NT2/D1 (cell line): ENCODE data around the gene GINS3.

Experiments used
- DNase-seq: peaks from one replicate; pipeline ENCODE4 v3.0.0-alpha.2; 2011; ENCODE audit warnings: low read depth, low spot score
- H3K27me3 ChIP-seq: 2 replicates; pipeline ENCODE4 v1.6.0; 2011; ENCODE audit warnings: mild to moderate bottlenecking; ENCODE audit not compliant: insufficient read length, insufficient read depth
- H3K36me3 ChIP-seq: 2 replicates; pipeline ENCODE4 v1.6.1; 2011; ENCODE audit warnings: mild to moderate bottlenecking, low read length, mixed read lengths; ENCODE audit not compliant: insufficient read depth, insufficient read length
- H3K4me1 ChIP-seq: 2 replicates; pipeline ENCODE4 v1.5.1; 2011; ENCODE audit not compliant: insufficient read depth, insufficient read length
- H3K4me3 ChIP-seq: 2 replicates; pipeline ENCODE4 v1.5.1; 2011; ENCODE audit warnings: low read depth; ENCODE audit not compliant: insufficient read length
- H3K9ac ChIP-seq: 2 replicates; pipeline ENCODE4 v1.6.0; 2011; ENCODE audit warnings: low read depth; ENCODE audit not compliant: insufficient read length
- H3K9me3 ChIP-seq: 2 replicates; pipeline ENCODE4 v1.5.1; 2011; ENCODE audit warnings: mild to moderate bottlenecking, low read length; ENCODE audit not compliant: insufficient read depth
- SUZ12 ChIP-seq: IDR thresholded peaks from 2 replicates; pipeline ENCODE4 v1.6.1; 2011; ENCODE audit not compliant: insufficient read length, insufficient read depth; ENCODE audit errors: extremely low read depth
- YY1 ChIP-seq: IDR thresholded peaks from 2 replicates; pipeline ENCODE4 v1.6.1; 2011; ENCODE audit not compliant: insufficient read length, insufficient read depth
- ZNF274 ChIP-seq: IDR thresholded peaks from 2 replicates; pipeline ENCODE4 v1.6.1; 2011; ENCODE audit warnings: mild to moderate bottlenecking, low read depth, low read length

Gene GINS3

GRCh38 chr16:58418026-58418425, 25.8 kb downstream of the GINS3 start:
- TF ChIP-seq ZNF274 = no peak
- no peak for TF ChIP-seq SUZ12
- TF ChIP-seq YY1 = no peak
- no peak for DNase-seq
- no peaks in the 10 kb centered on the region for H3K9me3 ChIP-seq
- no peaks in the 10 kb centered on the region for H3K36me3 ChIP-seq
- peaks cover 6% of the 10 kb centered on the region for H3K4me1 ChIP-seq
- H3K9ac ChIP-seq = no peak overlapping the region
- no peak overlapping the region for H3K4me3 ChIP-seq
- no peaks in the 10 kb centered on the region for H3K27me3 ChIP-seq

GRCh38 chr16:58418601-58419000, 26.3 kb downstream of the GINS3 start:
- TF ChIP-seq SUZ12 = no peak
- DNase-seq = no peak
- Histone ChIP-seq H3K36me3 (no peaks in the 10 kb centered on the region), H3K27me3 (no peaks in the 10 kb centered on the region), H3K9ac (no peak overlapping the region), H3K4me1 (peaks cover 6% of the 10 kb centered on the region), H3K4me3 (no peak overlapping the region), H3K9me3 (no peaks in the 10 kb centered on the region)

GRCh38 chr16:58419241-58419990, 27.1 kb downstream of the GINS3 start:
- Histone ChIP-seq H3K9ac (peak overlapping the region; percentile 4), H3K36me3 (no peaks in the 10 kb centered on the region), H3K4me1 (peaks cover 6% of the 10 kb centered on the region), H3K9me3 (no peaks in the 10 kb centered on the region), H3K4me3 (no peak overlapping the region), H3K27me3 (no peaks in the 10 kb centered on the region)
- peak; percentile 32 for DNase-seq
- no peak for TF ChIP-seq YY1
- no peak for TF ChIP-seq ZNF274
- no peak for TF ChIP-seq SUZ12

GRCh38 chr16:58421059-58421458, 28.8 kb downstream of the GINS3 start:
- H3K9me3 ChIP-seq = no peaks in the 10 kb centered on the region
- H3K36me3 ChIP-seq = no peaks in the 10 kb centered on the region
- DNase-seq = no peak
- no peak overlapping the region for H3K9ac ChIP-seq
- no peak overlapping the region for H3K4me3 ChIP-seq
- no peaks in the 10 kb centered on the region for H3K27me3 ChIP-seq
- H3K4me1 ChIP-seq = peaks cover 6% of the 10 kb centered on the region
- TF ChIP-seq ZNF274 (no peak), YY1 (no peak), SUZ12 (no peak)

GRCh38 chr16:58421529-58421928, 29.3 kb downstream of the GINS3 start:
- no peak for DNase-seq
- TF ChIP-seq ZNF274 (no peak), YY1 (no peak), SUZ12 (no peak)

GRCh38 chr16:58422809-58423208, 30.5 kb downstream of the GINS3 start:
- Histone ChIP-seq H3K4me1 (peaks cover 6% of the 10 kb centered on the region), H3K9ac (no peak overlapping the region), H3K27me3 (no peaks in the 10 kb centered on the region), H3K9me3 (no peaks in the 10 kb centered on the region), H3K4me3 (no peak overlapping the region), H3K36me3 (no peaks in the 10 kb centered on the region)
- no peak for TF ChIP-seq ZNF274
- no peak for TF ChIP-seq YY1
- TF ChIP-seq SUZ12 = no peak
- no peak for DNase-seq

More at GRCh38 chr16:58421529-58421928, 29.3 kb downstream of the GINS3 start:
- H3K4me1 ChIP-seq = peaks cover 6% of the 10 kb centered on the region
- H3K36me3 ChIP-seq = no peaks in the 10 kb centered on the region
- H3K4me3 ChIP-seq = no peak overlapping the region
- no peaks in the 10 kb centered on the region for H3K9me3 ChIP-seq
- no peaks in the 10 kb centered on the region for H3K27me3 ChIP-seq
- H3K9ac ChIP-seq = no peak overlapping the region

- Histone ChIP-seq H3K9me3 (no peaks in the 10 kb centered on the region), H3K9ac (no peak overlapping the region), H3K4me1 (no peaks in the 10 kb centered on the region), H3K36me3 (no peaks in the 10 kb centered on the region), H3K4me3 (no peak overlapping the region), H3K27me3 (no peaks in the 10 kb centered on the region)
- DNase-seq = no peak
- TF ChIP-seq ZNF274 (no peak), YY1 (no peak), SUZ12 (no peak)
Measured at GRCh38 chr16:58425245-58425644, 33.0 kb downstream of the GINS3 start.
